Gastrocnemius medialis (tissue), 4 donors: ENCODE results near the gene SULF2. TPM values are rescaled to one million over a fixed set of nuclear protein-coding genes. Genes with fewer than 3 reads are reported as not detected.

ENCODE experiments used
- ATAC-seq, 2 donors: fragments of 150-250 bp; one replicate each; pipeline ENCODE4 v1.9.1; 2016
- DNase-seq, 2 donors: peaks; one replicate each; pipeline ENCODE4 v3.0.0-alpha.2; 2019
- H3K27ac ChIP-seq, 4 donors: fragments of 200-600 bp; sonication (generic); 1 replicate in 1 of 4; 2 replicates in 3 of 4; pipeline ENCODE4 v1.5.1; 2016 to 2018; ENCODE audit warnings: mild to moderate bottlenecking in 2 of 4, moderate library complexity in 1 of 4
- H3K27me3 ChIP-seq, 3 donors: fragments of 200-600 bp; sonication (generic) in 2 of 3; 1 replicate in 1 of 3; 2 replicates in 2 of 3; pipeline versions ENCODE4 v1.5.1 to v1.6.0; 2016 to 2019; ENCODE audit warnings: mild to moderate bottlenecking in 1 of 3, moderate library complexity in 1 of 3
- H3K36me3 ChIP-seq, 2 donors: fragments of 200-600 bp; sonication (generic) in 1 of 2; one replicate each; pipeline ENCODE4 v1.5.1; 2017 to 2018
- H3K4me1 ChIP-seq, 2 donors: fragments of 200-600 bp; sonication (generic) in 1 of 2; one replicate each; pipeline ENCODE4 v1.5.1; 2016 to 2017; ENCODE audit warnings: mild to moderate bottlenecking in 2 of 2
- H3K4me3 ChIP-seq, 4 donors: fragments of 200-600 bp; sonication (generic) in 3 of 4; 1 replicate in 1 of 4; 2 replicates in 3 of 4; pipeline ENCODE4 v1.5.1; 2016 to 2019; ENCODE audit warnings: mild to moderate bottlenecking in 2 of 4
- H3K9me3 ChIP-seq, 3 donors: fragments of 200-600 bp; sonication (generic) in 2 of 3; 1 replicate in 1 of 3; 2 replicates in 2 of 3; pipeline ENCODE4 v1.5.1; 2016 to 2019
- CTCF ChIP-seq, 5 experiments: fragments of 450-650 bp in 3 of 5; fragments of 200-600 bp in 2 of 5; sonication (generic) in 2 of 5; IDR thresholded peaks in 4 of 5; conservative IDR thresholded peaks in 1 of 5; 1 replicate in 4 of 5; 2 replicates in 1 of 5; pipeline ENCODE4 v1.5.1; 2016 to 2019; ENCODE audit warnings: antibody characterized with exemption in 5 of 5, mild to moderate bottlenecking in 3 of 5, moderate library complexity in 3 of 5
- POLR2A ChIP-seq, 2 donors: fragments of 450-650 bp; IDR thresholded peaks; one replicate each; pipeline ENCODE4 v1.6.1; 2017; ENCODE audit warnings: antibody characterized with exemption in 2 of 2, mild to moderate bottlenecking in 2 of 2, moderate library complexity in 2 of 2
- in situ Hi-C, 4 donors: fragments of 200-750 bp; cut with MboI; loops; one replicate each; pipeline versions ENCODE4 v1.15.0 to v1.8.0; 2017; ENCODE audit warnings: low sequenced_read_pairs in 4 of 4
- intact Hi-C: fragments of 100-400 bp; cut with DNase I; formaldehyde crosslinking; loops from one replicate; pipeline ENCODE4 v1.15.1; 2023; ENCODE audit warnings: low total_unique reads
- total RNA-seq, 4 donors: library from RNA; depleted of rRNA; stranded (reverse); fragments of >200 nt; gene quantifications; one replicate each; pipeline versions ENCODE4 v1.1.0 to v1.2.3, GENCODE V29; 2016

The SULF2 gene
- total RNA-seq, 4 donors from 2014 or later = 9.8 to 18.8 (median 16.8) TPM

- no peak overlapping the region for H3K4me3 ChIP-seq
- ATAC-seq = no peak
- in situ Hi-C loops = no loop called here
- H3K9me3 ChIP-seq = peaks cover 0 to 4% (median 0%) of the 10 kb centered on the region in 3 donors
- H3K27me3 ChIP-seq = peaks cover 0 to 18% (median 0%) of the 10 kb centered on the region in 3 donors
- H3K36me3 ChIP-seq = no peaks in the 10 kb centered on the region
- H3K4me1 ChIP-seq = no peaks in the 10 kb centered on the region
- TF ChIP-seq CTCF (IDR thresholded peaks at IDR 0.05 in 4 of 5, conservative IDR thresholded peaks at IDR 0.05 in 1 of 5) = no peak
- TF ChIP-seq POLR2A (IDR thresholded peaks at IDR 0.05) = no peak
- H3K27ac ChIP-seq = no peak overlapping the region
- no peak for DNase-seq
- intact Hi-C loops = no loop called here
Observed at GRCh38 chr20:47814632-47815415, 29.5 kb upstream of the SULF2 start.

- TF ChIP-seq POLR2A (IDR thresholded peaks at IDR 0.05) (no peak), CTCF (IDR thresholded peaks at IDR 0.05 in 4 of 5, conservative IDR thresholded peaks at IDR 0.05 in 1 of 5) (no peak)
- peaks cover 0 to 4% (median 0%) of the 10 kb centered on the region in 3 donors for H3K9me3 ChIP-seq
- ATAC-seq = no peak
- H3K36me3 ChIP-seq = no peaks in the 10 kb centered on the region
- H3K4me1 ChIP-seq = no peaks in the 10 kb centered on the region
- peaks cover 0 to 16% (median 0%) of the 10 kb centered on the region in 3 donors for H3K27me3 ChIP-seq
- in situ Hi-C loops (no loop called here), intact Hi-C loops (no loop called here)
- no peak overlapping the region for H3K4me3 ChIP-seq
- DNase-seq = no peak
- no peak overlapping the region for H3K27ac ChIP-seq
Observed at GRCh38 chr20:47810721-47811347, 25.6 kb upstream of the SULF2 start.

GRCh38 chr20:47810116-47810677 lies 24.9 kb upstream of the SULF2 start:
- H3K27ac ChIP-seq = no peak overlapping the region
- TF ChIP-seq POLR2A (IDR thresholded peaks at IDR 0.05) (no peak), CTCF (IDR thresholded peaks at IDR 0.05 in 4 of 5, conservative IDR thresholded peaks at IDR 0.05 in 1 of 5) (no peak)
- intact Hi-C loops = no loop called here
- ATAC-seq (no peak), DNase-seq (no peak)
- no peaks in the 10 kb centered on the region for H3K36me3 ChIP-seq
- no peak overlapping the region for H3K4me3 ChIP-seq
- peaks cover 0 to 16% (median 2%) of the 10 kb centered on the region in 3 donors for H3K27me3 ChIP-seq
- in situ Hi-C loops = no loop called here
- no peaks in the 10 kb centered on the region for H3K4me1 ChIP-seq
- H3K9me3 ChIP-seq = peaks cover 0 to 4% (median 0%) of the 10 kb centered on the region in 3 donors

GRCh38 chr20:47809161-47809960 lies 24.1 kb upstream of the SULF2 start:
- Histone ChIP-seq H3K4me3 (no peak overlapping the region), H3K4me1 (no peaks in the 10 kb centered on the region), H3K27ac (no peak overlapping the region), H3K27me3 (peaks cover 0 to 16% (median 2%) of the 10 kb centered on the region in 3 donors), H3K36me3 (no peaks in the 10 kb centered on the region), H3K9me3 (peaks cover 0 to 4% (median 0%) of the 10 kb centered on the region in 3 donors)
- DNase-seq (no peak), ATAC-seq (no peak)
- intact Hi-C loops (no loop called here), in situ Hi-C loops (no loop called here)
- TF ChIP-seq CTCF (IDR thresholded peaks at IDR 0.05 in 4 of 5, conservative IDR thresholded peaks at IDR 0.05 in 1 of 5) (no peak), POLR2A (IDR thresholded peaks at IDR 0.05) (no peak)
